ENCODE measurements around the gene OR2Z1.

The OR2Z1 gene

DNA sequence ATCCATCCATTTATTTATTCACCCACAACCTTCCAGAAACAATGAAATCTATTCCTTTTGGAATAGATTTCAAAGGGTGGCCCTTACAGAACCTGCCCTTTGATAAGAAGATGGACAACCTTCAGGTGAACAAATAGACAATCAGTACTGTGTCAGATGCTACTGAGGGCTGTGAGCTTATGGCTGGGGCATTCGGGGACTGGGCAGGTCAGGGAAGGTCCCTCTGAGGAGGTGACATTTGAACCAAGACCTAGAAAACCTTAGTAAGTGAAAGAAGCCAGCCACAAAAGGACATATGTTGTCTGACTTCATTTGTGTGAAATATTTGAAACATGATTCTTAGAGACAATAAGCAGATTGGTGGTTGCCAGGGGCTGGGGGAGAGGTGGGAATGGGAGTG lies 38.5 kb upstream of the OR2Z1 start:
- no peak overlapping the region for H3K27ac ChIP-seq (ENCODE audit: low read depth, low read length)

DNA sequence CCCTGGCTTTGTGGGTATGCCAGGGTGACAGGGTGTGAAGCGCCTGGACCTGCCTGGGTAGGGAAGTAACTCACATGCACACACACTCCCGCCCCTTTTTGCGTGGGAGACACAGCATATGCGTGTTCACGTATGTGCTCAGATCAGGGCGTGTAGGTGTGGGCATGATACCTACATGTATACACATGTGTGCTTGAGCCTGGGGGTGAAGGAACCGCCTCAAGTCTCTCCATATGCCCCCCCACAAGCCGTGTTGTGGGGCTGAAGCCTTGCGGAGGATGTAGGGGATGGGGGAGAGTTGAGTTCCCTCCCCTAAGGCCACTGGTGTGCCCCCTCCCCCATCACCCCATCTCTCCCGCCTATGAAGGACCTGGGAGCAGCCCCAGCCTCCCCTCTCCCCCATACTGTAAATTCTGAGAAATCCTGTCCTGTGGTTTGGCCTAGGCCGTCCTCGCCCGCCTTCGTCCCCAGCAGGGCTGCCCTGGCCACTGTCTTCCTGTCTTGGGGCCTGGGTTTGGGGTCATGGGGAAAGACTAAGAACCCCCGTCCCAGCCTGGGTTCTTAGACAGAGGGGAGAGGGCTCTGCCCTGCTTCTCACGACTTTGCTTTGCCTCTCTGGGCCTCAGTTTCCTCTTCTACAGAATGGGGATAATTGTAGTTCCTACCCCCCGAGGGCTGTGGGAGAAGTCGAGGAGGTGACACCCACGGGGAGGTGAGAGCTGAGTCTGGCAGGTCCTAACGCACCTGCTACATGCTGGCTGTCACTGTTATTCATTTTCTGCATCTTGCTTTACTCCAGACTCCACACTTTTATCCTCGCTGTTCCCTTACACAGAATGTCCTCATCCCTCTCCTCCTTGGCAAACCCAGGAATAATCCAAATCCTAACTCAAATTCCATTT lies 37.2 kb upstream of the OR2Z1 start:
- Histone ChIP-seq H3K9me2 (replicated peaks; ENCODE audit: insufficient read depth, low read length) (no peaks in the 10 kb centered on the region), H3K27ac (ENCODE audit: low read depth, low read length) (no peak overlapping the region), H3K9me3 (ENCODE audit: insufficient read depth, low read length) (no peaks in the 10 kb centered on the region), H2AFZ (ENCODE audit: low read depth, low read length, severe bottlenecking) (no peak overlapping the region), H3K27me3 (ENCODE audit: low read length) (no peaks in the 10 kb centered on the region), H3K4me2 (ENCODE audit: low read depth, low read length, poor library complexity, severe bottlenecking) (no peak overlapping the region), H3K9ac (ENCODE audit: low read length) (no peak overlapping the region), H3F3A (ENCODE audit: insufficient read depth) (no peaks in the 10 kb centered on the region), H3K36me3 (ENCODE audit: low read length) (no peaks in the 10 kb centered on the region), H3K4me3 (ENCODE audit: insufficient read depth, low read length, poor library complexity, severe bottlenecking) (no peak overlapping the region), H3K79me2 (ENCODE audit: insufficient read depth, low read length) (no peaks in the 10 kb centered on the region), H4K20me1 (ENCODE audit: low read depth, low read length) (no peaks in the 10 kb centered on the region)
- TF ChIP-seq EZH2phosphoT487 (conservative IDR thresholded peaks at IDR 0.05; ENCODE audit: low read length), result no peak
- TF ChIP-seq, protein P1, sequence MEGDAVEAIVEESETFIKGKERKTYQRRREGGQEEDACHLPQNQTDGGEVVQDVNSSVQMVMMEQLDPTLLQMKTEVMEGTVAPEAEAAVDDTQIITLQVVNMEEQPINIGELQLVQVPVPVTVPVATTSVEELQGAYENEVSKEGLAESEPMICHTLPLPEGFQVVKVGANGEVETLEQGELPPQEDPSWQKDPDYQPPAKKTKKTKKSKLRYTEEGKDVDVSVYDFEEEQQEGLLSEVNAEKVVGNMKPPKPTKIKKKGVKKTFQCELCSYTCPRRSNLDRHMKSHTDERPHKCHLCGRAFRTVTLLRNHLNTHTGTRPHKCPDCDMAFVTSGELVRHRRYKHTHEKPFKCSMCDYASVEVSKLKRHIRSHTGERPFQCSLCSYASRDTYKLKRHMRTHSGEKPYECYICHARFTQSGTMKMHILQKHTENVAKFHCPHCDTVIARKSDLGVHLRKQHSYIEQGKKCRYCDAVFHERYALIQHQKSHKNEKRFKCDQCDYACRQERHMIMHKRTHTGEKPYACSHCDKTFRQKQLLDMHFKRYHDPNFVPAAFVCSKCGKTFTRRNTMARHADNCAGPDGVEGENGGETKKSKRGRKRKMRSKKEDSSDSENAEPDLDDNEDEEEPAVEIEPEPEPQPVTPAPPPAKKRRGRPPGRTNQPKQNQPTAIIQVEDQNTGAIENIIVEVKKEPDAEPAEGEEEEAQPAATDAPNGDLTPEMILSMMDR (IDR thresholded peaks at IDR 0.05; ENCODE audit: insufficient read depth, low read length, poor library complexity, severe bottlenecking), result no peak

More for the DNA sequence above, 38.5 kb upstream of the OR2Z1 start:
- Histone ChIP-seq H3K9me2 (replicated peaks; ENCODE audit: insufficient read depth, low read length) (no peaks in the 10 kb centered on the region), H3K36me3 (ENCODE audit: low read length) (no peaks in the 10 kb centered on the region), H2AFZ (ENCODE audit: low read depth, low read length, severe bottlenecking) (no peak overlapping the region), H3K79me2 (ENCODE audit: insufficient read depth, low read length) (no peaks in the 10 kb centered on the region), H3K9ac (ENCODE audit: low read length) (no peak overlapping the region), H3K27me3 (ENCODE audit: low read length) (no peaks in the 10 kb centered on the region), H4K20me1 (ENCODE audit: low read depth, low read length) (no peaks in the 10 kb centered on the region), H3F3A (ENCODE audit: insufficient read depth) (no peaks in the 10 kb centered on the region), H3K4me3 (ENCODE audit: insufficient read depth, low read length, poor library complexity, severe bottlenecking) (no peak overlapping the region), H3K4me2 (ENCODE audit: low read depth, low read length, poor library complexity, severe bottlenecking) (no peak overlapping the region), H3K9me3 (ENCODE audit: insufficient read depth, low read length) (no peaks in the 10 kb centered on the region)
- TF ChIP-seq, protein P1 (IDR thresholded peaks at IDR 0.05; ENCODE audit: insufficient read depth, low read length, poor library complexity, severe bottlenecking), result no peak
- no peak for TF ChIP-seq EZH2phosphoT487 (conservative IDR thresholded peaks at IDR 0.05; ENCODE audit: low read length)

DNA sequence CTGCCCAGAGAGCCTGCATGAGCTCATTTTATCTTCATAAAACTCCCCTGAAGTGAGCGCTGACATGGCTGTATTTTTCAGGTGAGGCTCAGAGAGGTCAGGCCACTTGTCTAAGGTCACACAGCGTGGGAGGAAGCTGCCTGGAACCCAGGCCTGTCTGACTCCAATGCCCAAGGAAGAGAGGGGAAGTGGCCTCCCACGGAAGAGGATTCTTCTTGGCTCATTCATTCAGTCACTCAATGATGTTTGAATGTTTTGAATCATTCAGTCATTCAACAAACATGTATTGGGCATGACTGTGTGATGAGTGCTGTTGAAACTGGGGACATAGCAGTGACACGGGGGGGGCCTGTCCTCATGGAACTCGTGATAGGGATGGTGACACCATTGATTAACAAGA lies 34.9 kb upstream of the OR2Z1 start:
- Histone ChIP-seq H3F3A (ENCODE audit: insufficient read depth) (no peaks in the 10 kb centered on the region), H3K9me3 (ENCODE audit: insufficient read depth, low read length) (no peaks in the 10 kb centered on the region), H4K20me1 (ENCODE audit: low read depth, low read length) (no peaks in the 10 kb centered on the region), H3K4me3 (ENCODE audit: insufficient read depth, low read length, poor library complexity, severe bottlenecking) (no peak overlapping the region), H3K4me2 (ENCODE audit: low read depth, low read length, poor library complexity, severe bottlenecking) (no peak overlapping the region), H3K27ac (ENCODE audit: low read depth, low read length) (no peak overlapping the region), H3K27me3 (ENCODE audit: low read length) (no peaks in the 10 kb centered on the region), H2AFZ (ENCODE audit: low read depth, low read length, severe bottlenecking) (no peak overlapping the region), H3K9me2 (replicated peaks; ENCODE audit: insufficient read depth, low read length) (no peaks in the 10 kb centered on the region), H3K36me3 (ENCODE audit: low read length) (no peaks in the 10 kb centered on the region), H3K9ac (ENCODE audit: low read length) (no peak overlapping the region), H3K79me2 (ENCODE audit: insufficient read depth, low read length) (no peaks in the 10 kb centered on the region)
- TF ChIP-seq, protein P1 (IDR thresholded peaks at IDR 0.05; ENCODE audit: insufficient read depth, low read length, poor library complexity, severe bottlenecking), result no peak
- no peak for TF ChIP-seq EZH2phosphoT487 (conservative IDR thresholded peaks at IDR 0.05; ENCODE audit: low read length)

All from SU-DHL-6 (cell line).